H1 (cell line): ENCODE results near the gene TTC9. TPM values are rescaled to one million over a fixed set of nuclear protein-coding genes. Genes with fewer than 3 reads are reported as not detected.
A peak's percentile ranks its signal among the peaks of the same experiment; 100 is the strongest.

Experiments
- CTCF ChIA-PET: fragments of 300-600 bp; sonication (Branson Sonifier 250); formaldehyde crosslinking; loops from one replicate; lab custom pipeline; 2021; ENCODE audit not compliant: partially characterized antibody; lab: Charles Lee
- POLR2A ChIA-PET: fragments of 300-600 bp; sonication (Branson Sonifier 250); formaldehyde crosslinking; loops from one replicate; lab custom pipeline; 2021; ENCODE audit warnings: inconsistent platforms; ENCODE audit not compliant: partially characterized antibody; lab: Charles Lee
- DNase-seq, 2 experiments: peaks; one replicate each; pipeline versions ENCODE4 v3.0.0 to v3.0.0-alpha.2; 2010 to 2022; ENCODE audit warnings: low spot score in 2 of 2, low read depth in 1 of 2, mixed read lengths in 1 of 2
- FAIRE-seq: peaks from 2 replicates; lab custom pipeline; 2011; peaks lifted over from hg19 to GRCh38; lab: Jason Lieb, UNC
- H2AFZ ChIP-seq: 2 replicates; pipeline ENCODE4 v1.8.1; 2012; ENCODE audit warnings: low read length, inconsistent platforms
- H2AK5ac ChIP-seq: 2 replicates; pipeline ENCODE4 v1.6.1; 2013; ENCODE audit warnings: low read depth, low read length
- H2BK120ac ChIP-seq: replicated peaks from 2 replicates; pipeline ENCODE3; 2013; ENCODE audit warnings: low read depth, low read length, inconsistent platforms
- H2BK12ac ChIP-seq: 2 replicates; pipeline ENCODE4 v1.6.1; 2013; ENCODE audit warnings: low read depth, low read length
- H2BK15ac ChIP-seq: 2 replicates; pipeline ENCODE4 v1.6.1; 2013; ENCODE audit warnings: low read length
- H2BK20ac ChIP-seq: 2 replicates; pipeline ENCODE4 v1.6.1; 2013; ENCODE audit warnings: low read length
- H2BK5ac ChIP-seq: 2 replicates; pipeline ENCODE4 v1.6.1; 2013; ENCODE audit warnings: low read depth, low read length
- H3K14ac ChIP-seq: 2 replicates; pipeline ENCODE4 v1.6.1; 2013; ENCODE audit warnings: inconsistent platforms; ENCODE audit not compliant: insufficient read length
- H3K18ac ChIP-seq: 2 replicates; pipeline ENCODE4 v1.6.1; 2013; ENCODE audit warnings: low read length; ENCODE audit errors: extremely low read depth
- H3K23ac ChIP-seq: 2 replicates; pipeline ENCODE4 v1.6.1; 2013; ENCODE audit warnings: inconsistent platforms; ENCODE audit not compliant: insufficient read length
- H3K23me2 ChIP-seq: 2 replicates; pipeline ENCODE4 v1.6.1; 2013; ENCODE audit warnings: low read depth, low read length
- H3K27ac ChIP-seq: 2 replicates; pipeline ENCODE4 v1.6.1; 2011; ENCODE audit warnings: low read depth, low read length, inconsistent platforms
- H3K27me3 ChIP-seq, 4 experiments: replicated peaks in 1 of 4; 1 replicate in 1 of 4; 2 replicates in 3 of 4; pipeline versions ENCODE4 v1.6.1 to v1.8.1; 2011 to 2013; ENCODE audit warnings: low read length in 3 of 4, mild to moderate bottlenecking in 3 of 4, inconsistent platforms in 2 of 4, mixed read lengths in 2 of 4, moderate library complexity in 1 of 4; ENCODE audit not compliant: control insufficient read depth in 3 of 4, insufficient read depth in 3 of 4; ENCODE audit errors: extremely low read depth in 1 of 4
- H3K36me3 ChIP-seq, 4 experiments: 2 replicates each; pipeline versions ENCODE4 v1.6.1 to v1.8.1; 2011 to 2013; ENCODE audit warnings: mild to moderate bottlenecking in 4 of 4, low read length in 3 of 4, moderate library complexity in 2 of 4, control low read depth in 1 of 4, inconsistent platforms in 1 of 4; ENCODE audit not compliant: insufficient read depth in 4 of 4, control insufficient read depth in 2 of 4
- H3K4ac ChIP-seq: replicated peaks from 2 replicates; pipeline ENCODE3; 2013; ENCODE audit warnings: low read length, low read depth, mixed read lengths, inconsistent platforms; ENCODE audit not compliant: insufficient read length
- H3K4me1 ChIP-seq, 4 experiments: replicated peaks in 1 of 4; 1 replicate in 1 of 4; 2 replicates in 3 of 4; pipeline versions ENCODE4 v1.6.1 to v1.8.1; 2011 to 2013; ENCODE audit warnings: low read length in 3 of 4, inconsistent platforms in 2 of 4, mixed read lengths in 1 of 4; ENCODE audit not compliant: insufficient read depth in 4 of 4, control insufficient read depth in 3 of 4
- H3K4me2 ChIP-seq, 2 experiments: 2 replicates each; pipeline versions ENCODE4 v1.6.1 to v1.8.1; 2011 to 2013; ENCODE audit warnings: low read depth in 2 of 2, low read length in 2 of 2, control low read depth in 1 of 2, inconsistent platforms in 1 of 2, mild to moderate bottlenecking in 1 of 2; ENCODE audit not compliant: insufficient read depth in 1 of 2
- H3K4me3 ChIP-seq, 4 experiments: fragments of 200-600, 300-600 bp in 1 of 4; sonication (generic), shearing (Covaris generic), sonication (Bioruptor Twin) in 1 of 4; 2 replicates each; pipeline versions ENCODE4 v1.5.1 to v1.8.1; 2011 to 2016; ENCODE audit warnings: low read length in 4 of 4, low read depth in 3 of 4, control low read depth in 2 of 4, inconsistent platforms in 2 of 4, mild to moderate bottlenecking in 2 of 4, mixed read lengths in 1 of 4, moderate library complexity in 1 of 4; ENCODE audit not compliant: insufficient read depth in 2 of 4; ENCODE audit errors: extremely low read depth in 1 of 4
- H3K56ac ChIP-seq: replicated peaks from 2 replicates; pipeline ENCODE3; 2013; ENCODE audit warnings: low read depth, mild to moderate bottlenecking, mixed read lengths, low read length, inconsistent platforms; ENCODE audit not compliant: insufficient read length
- H3K79me1 ChIP-seq: 2 replicates; pipeline ENCODE4 v1.6.1; 2013; ENCODE audit warnings: low read depth, low read length, control low read depth
- H3K79me2 ChIP-seq, 2 experiments: 2 replicates each; pipeline versions ENCODE4 v1.6.1 to v1.8.1; 2012 to 2013; ENCODE audit warnings: low read length in 2 of 2, mild to moderate bottlenecking in 2 of 2, inconsistent platforms in 1 of 2; ENCODE audit not compliant: insufficient read depth in 2 of 2, control insufficient read depth in 1 of 2
- H3K9ac ChIP-seq, 4 experiments: replicated peaks in 1 of 4; 1 replicate in 1 of 4; 2 replicates in 3 of 4; pipeline versions ENCODE4 v1.6.1 to v1.8.1; 2011 to 2013; ENCODE audit warnings: low read depth in 3 of 4, low read length in 3 of 4, control low read depth in 2 of 4, mild to moderate bottlenecking in 2 of 4, moderate library complexity in 2 of 4, inconsistent platforms in 1 of 4; ENCODE audit errors: extremely low read depth in 1 of 4
- H3K9me3 ChIP-seq, 2 experiments: 2 replicates each; pipeline versions ENCODE4 v1.6.1 to v1.8.1; 2012 to 2013; ENCODE audit warnings: mild to moderate bottlenecking in 2 of 2, moderate library complexity in 2 of 2, control low read depth in 1 of 2, inconsistent platforms in 1 of 2, low read depth in 1 of 2, low read length in 1 of 2, mixed read lengths in 1 of 2; ENCODE audit not compliant: insufficient read depth in 2 of 2
- H4K20me1 ChIP-seq, 2 experiments: replicated peaks in 1 of 2; 2 replicates each; pipeline versions ENCODE3 to v1.8.1; 2011 to 2013; ENCODE audit warnings: inconsistent platforms in 2 of 2, low read length in 2 of 2, mild to moderate bottlenecking in 1 of 2; ENCODE audit not compliant: insufficient read depth in 2 of 2, control insufficient read depth in 1 of 2
- H4K5ac ChIP-seq: 2 replicates; pipeline ENCODE4 v1.6.1; 2013; ENCODE audit warnings: low read length, low read depth, mixed read lengths, inconsistent platforms; ENCODE audit not compliant: insufficient read length
- H4K8ac ChIP-seq: 2 replicates; pipeline ENCODE4 v1.8.0; 2013; ENCODE audit warnings: mild to moderate bottlenecking, moderate library complexity, low read length, inconsistent platforms; ENCODE audit not compliant: insufficient read depth; ENCODE audit errors: extremely low read depth
- H4K91ac ChIP-seq: replicated peaks from 2 replicates; pipeline ENCODE3; 2013; ENCODE audit warnings: low read length, mixed read lengths, inconsistent platforms; ENCODE audit not compliant: insufficient read length
- CTCF ChIP-seq, 3 experiments: IDR thresholded peaks; 1 replicate in 2 of 3; 2 replicates in 1 of 3; pipeline versions ENCODE4 v1.5.1 to v1.6.1; 2011; ENCODE audit warnings: low read length in 3 of 3, mild to moderate bottlenecking in 3 of 3, inconsistent platforms in 2 of 3, low read depth in 1 of 3, moderate library complexity in 1 of 3; ENCODE audit not compliant: insufficient read depth in 1 of 3; ENCODE audit errors: control extremely low read depth in 1 of 3
- GABPA ChIP-seq: IDR thresholded peaks from 2 replicates; pipeline ENCODE4 v1.6.1; 2011; ENCODE audit warnings: mild to moderate bottlenecking, low read length, moderate library complexity, borderline replicate concordance; ENCODE audit not compliant: insufficient read depth
- KDM4A ChIP-seq: IDR thresholded peaks from one replicate; pipeline ENCODE4 v1.7.1; 2012; ENCODE audit warnings: low read depth, mild to moderate bottlenecking, moderate library complexity, low read length, inconsistent platforms; ENCODE audit not compliant: severe bottlenecking
- RAD21 ChIP-seq, 2 experiments: IDR thresholded peaks in 1 of 2; conservative IDR thresholded peaks in 1 of 2; 2 replicates each; pipeline ENCODE4 v1.6.1; 2011; ENCODE audit warnings: low read depth in 2 of 2, low read length in 2 of 2, improper control_type of control experiment in 1 of 2, inconsistent platforms in 1 of 2, mild to moderate bottlenecking in 1 of 2, moderate library complexity in 1 of 2
- RNF2 ChIP-seq: fragments of 200-900, 300-1000 bp; sonication (generic); IDR thresholded peaks from 2 replicates; pipeline ENCODE4 v1.7.1; 2016; ENCODE audit warnings: borderline replicate concordance, low read depth, mild to moderate bottlenecking, antibody characterized with exemption, low read length; ENCODE audit not compliant: poor library complexity, severe bottlenecking; ENCODE audit errors: missing control alignments
- SUZ12 ChIP-seq: fragments of 200-600 bp; sonication (generic); IDR thresholded peaks from 2 replicates; pipeline ENCODE4 v1.6.1; 2012; ENCODE audit warnings: mild to moderate bottlenecking, inconsistent platforms, low read length, moderate library complexity, mixed read lengths
- YY1 ChIP-seq: IDR thresholded peaks from 2 replicates; pipeline ENCODE4 v1.6.1; 2011; ENCODE audit warnings: low read depth, mild to moderate bottlenecking, low read length
- WGBS, 2 experiments: shearing (Covaris generic) in 1 of 2; methylation state at CpG; one replicate each; pipeline versions ENCODE4 v1.1.6 to v1.1.7; 2013 to 2015; ENCODE audit warnings: low lambda C conversion rate in 2 of 2, mixed read lengths in 2 of 2, inconsistent platforms in 1 of 2, low coverage in 1 of 2, missing lambda C conversion rate in 1 of 2; ENCODE audit not compliant: insufficient replicate concordance in 2 of 2, insufficient coverage in 1 of 2, insufficient read length in 1 of 2; ENCODE audit errors: extremely low coverage in 1 of 2, missing lambda C conversion rate in 1 of 2; 5-methylcytosine and 5-hydroxymethylcytosine counted together
- polyA plus RNA-seq, 7 experiments: library from polyadenylated mRNA; depleted of rRNA in 3 of 7; stranded (reverse) in 5 of 7; unstranded in 2 of 7; fragments of >200 nt in 5 of 7; fragments of 200-250 nt in 2 of 7; gene quantifications; 1 replicate in 5 of 7; 2 replicates in 1 of 7; 4 replicates in 1 of 7; pipeline versions ENCODE4 v1.2.1 to v1.2.3, GENCODE V29; 2011 to 2013; ENCODE audit warnings: missing spikeins in 2 of 7, mixed read lengths in 2 of 7
- total RNA-seq: library from RNA; stranded (reverse); fragmentation: NEBNext Ultra II Directional; extraction: Animal tissue kit (Norgen Biotek cat#: 25700); gene quantifications from 2 replicates; pipeline ENCODE4 v1.2.1, GENCODE V29; 2021

Gene TTC9
- total and polyA plus RNA-seq, 2 of the 8 experiments (the other 6 are each of a cell fraction or from before 2014, with no cell fraction given), result 21.0 to 29.5 TPM

- H3K23ac ChIP-seq, result no peak overlapping the region
- no peak overlapping the region for H4K5ac ChIP-seq
- no peak overlapping the region for H3K14ac ChIP-seq
- H3K56ac ChIP-seq, result no peak overlapping the region
- peaks cover 6 to 20% (median 9%) of the 10 kb centered on the region in 4 experiments; a peak in 6 of 8 replicates for H3K36me3 ChIP-seq
- ChIA-PET CTCF (interaction anchor here (1.0 to 1.4 kb wide), 4 partner anchors 13 to 48 kb away, joined by 3 to 6 read pairs (median 3); no protein-coding TSS in a partner anchor), POLR2A (no interaction called here)
- peak overlapping the region; percentile 73; the same call in 1 of the 2 replicates for H2BK20ac ChIP-seq
- no peak for DNase-seq
- H2BK5ac ChIP-seq, result no peak overlapping the region
- peaks cover 2% of the 10 kb centered on the region; the same call in 1 of the 2 replicates for H3K23me2 ChIP-seq
- no peak overlapping the region for H3K9ac ChIP-seq
- 81% methylated on average over 4 of the region's 4 CpGs; no CpG with 5 or more reads in 1 of the 2 experiments for whole genome bisulfite sequencing, 2 experiments
- H2BK12ac ChIP-seq, result no peak overlapping the region
- H3K27ac ChIP-seq, result no peak overlapping the region
- no peak overlapping the region for H4K91ac ChIP-seq
- no peak overlapping the region for H3K18ac ChIP-seq
- H4K8ac ChIP-seq, result no peak overlapping the region
- H3K79me1 ChIP-seq, result peaks cover 19% of the 10 kb centered on the region; the same call in 1 of the 2 replicates
- H3K4ac ChIP-seq, result no peak overlapping the region
- H3K4me2 ChIP-seq, result no peak overlapping the region
- H2AK5ac ChIP-seq, result no peak overlapping the region
- no peak overlapping the region for H2AFZ ChIP-seq
- H3K4me3 ChIP-seq, result no peak overlapping the region
- H4K20me1 ChIP-seq, result peaks cover 0 to 13% of the 10 kb centered on the region in 2 experiments
- H3K79me2 ChIP-seq, result peaks cover 0 to 92% of the 10 kb centered on the region in 2 experiments; a peak in 3 of 4 replicates
- H3K27me3 ChIP-seq, result no peaks in the 10 kb centered on the region
- peaks cover 11 to 29% (median 21%) of the 10 kb centered on the region in 4 experiments; a peak in 6 of 7 replicates for H3K4me1 ChIP-seq
- H3K9me3 ChIP-seq, result no peaks in the 10 kb centered on the region
- no peak for FAIRE-seq
- no peak overlapping the region for H2BK120ac ChIP-seq
- H2BK15ac ChIP-seq, result 0 out of 2 replicates have a peak overlapping the region, but pooled peaks have one; percentile 36
- no peak for TF ChIP-seq GABPA
- TF ChIP-seq CTCF (IDR thresholded peaks at IDR 0.05; ENCODE audit: control extremely low read depth in 1 of 3, insufficient read depth in 1 of 3, low read depth in 1 of 3, low read length in 3 of 3), result no peak
- no peak for TF ChIP-seq RAD21 (IDR thresholded peaks at IDR 0.05 in 1 of 2, conservative IDR thresholded peaks at IDR 0.05 in 1 of 2; ENCODE audit: low read depth in 2 of 2, low read length in 2 of 2)
- no peak for TF ChIP-seq KDM4A
- TF ChIP-seq YY1, result no peak
- no peak for TF ChIP-seq SUZ12
- TF ChIP-seq RNF2, result no peak
These were observed 22.0 kb downstream of the TTC9 start for GRCh38 chr14:70663707-70664179.
